ENCODE results near the gene ANKRD42.
"Not testable (repeated sequence)": the region's sequence is repeated elsewhere in the genome, so short reads cannot be mapped to it uniquely, and the experiment has no call there.

The ANKRD42 gene

GRCh38 chr11:83174008-83174407, 19.5 kb upstream of the ANKRD42 start:
- DNase-seq: no peak

DNA sequence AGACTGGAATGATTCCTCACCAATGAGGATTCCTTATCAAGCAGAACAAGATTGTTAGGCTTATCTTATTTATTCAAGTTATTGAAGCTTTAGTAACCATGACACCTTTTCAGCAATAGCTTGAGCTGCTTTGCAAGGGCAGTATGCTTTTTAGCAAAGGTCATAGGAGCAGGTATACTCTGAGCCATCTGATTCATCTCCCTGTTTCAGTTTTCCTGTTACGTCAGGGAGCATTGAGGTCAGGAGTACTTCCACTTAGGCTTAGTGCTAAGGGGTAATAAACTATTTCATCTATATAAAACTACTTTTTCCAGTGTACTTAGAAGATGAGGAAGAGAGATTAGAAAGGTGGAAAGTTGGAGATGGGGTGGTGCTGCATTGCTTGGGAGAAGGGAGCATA, 17.7 kb upstream of the ANKRD42 start:
- no peak for DNase-seq

GRCh38 chr11:83181815-83182214, 11.7 kb upstream of the ANKRD42 start:
- DNase-seq: no peak

- DNase-seq: no peak
These were observed 7.7 kb upstream of the ANKRD42 start for GRCh38 chr11:83185767-83186166.

DNA sequence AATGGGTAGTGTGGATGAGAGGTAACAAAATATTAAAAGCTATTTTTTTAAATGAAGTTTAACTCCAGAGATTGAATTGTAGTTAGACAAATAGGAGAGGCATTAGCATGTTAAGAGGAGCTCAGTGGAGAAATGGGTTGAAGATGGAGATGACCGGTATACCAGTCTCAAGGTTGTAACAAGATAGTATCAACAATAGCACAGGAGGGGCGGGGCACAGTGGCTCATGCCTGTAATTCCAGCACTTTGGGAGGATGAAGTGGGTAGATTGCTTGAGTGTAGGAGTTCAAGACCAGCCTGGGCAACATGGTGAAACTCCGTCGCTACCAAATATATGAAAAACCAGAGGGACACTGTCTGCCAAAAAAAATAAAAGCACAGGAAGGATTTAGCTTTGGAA, 6.0 kb upstream of the ANKRD42 start:
- DNase-seq: no peak

- no peak for DNase-seq
These were observed 2.0 kb upstream of the ANKRD42 start for GRCh38 chr11:83191491-83191890.

DNA sequence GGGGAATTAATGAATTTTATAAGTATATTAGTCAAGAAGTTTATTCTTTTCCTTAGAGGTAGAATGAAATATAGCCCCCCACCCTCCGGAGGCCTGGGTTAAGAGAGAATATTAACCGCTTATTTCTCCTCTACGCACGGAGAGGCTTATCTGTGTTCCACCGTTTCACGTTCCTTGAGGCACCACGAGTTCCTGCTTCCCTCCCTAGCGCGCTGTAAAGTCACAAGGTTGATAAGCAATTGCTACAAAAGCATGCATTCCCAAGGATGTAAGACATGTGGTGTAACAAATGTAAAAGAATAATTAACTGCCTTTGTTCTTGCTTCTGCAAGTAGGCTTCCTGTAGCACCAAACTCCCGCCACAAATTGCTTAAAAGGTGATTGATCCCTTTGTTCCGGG, 1.5 kb upstream of the ANKRD42 start:
- DNase-seq: peak; percentile 62

DNA sequence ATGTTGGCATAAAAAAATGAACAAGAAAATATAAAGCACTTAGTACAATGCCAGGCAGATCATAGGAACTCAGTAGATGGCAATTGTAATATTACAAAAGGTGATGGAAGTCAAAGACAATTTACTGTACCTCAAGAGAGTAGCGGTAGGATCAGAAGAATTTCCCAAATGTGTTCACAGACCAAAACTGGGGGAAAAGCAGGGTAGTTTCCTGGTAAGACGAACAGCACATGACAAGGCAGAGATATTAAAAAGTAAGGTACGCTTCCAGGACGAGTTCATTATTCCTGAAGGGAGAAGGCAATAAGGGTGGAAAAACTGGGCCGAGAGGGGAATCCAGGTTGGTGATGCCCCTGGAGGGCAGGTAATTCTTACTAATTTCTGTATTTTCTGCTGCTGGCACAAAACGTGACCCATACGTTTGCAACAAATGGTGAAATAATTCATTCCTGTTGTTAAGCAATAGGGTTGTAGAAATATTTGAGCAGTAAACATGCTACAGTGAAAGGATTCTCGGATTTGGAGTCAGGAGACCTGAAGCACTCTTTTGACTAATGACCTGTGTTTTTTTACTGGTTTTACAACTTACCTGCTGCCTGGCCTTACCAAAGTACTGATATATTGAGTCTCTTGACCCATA, 786 bp upstream of the ANKRD42 start:
- no peak for DNase-seq

GRCh38 chr11:83194281-83195142, 1.0 kb downstream of the ANKRD42 start:
- DNase-seq: peak; percentile 58

DNA sequence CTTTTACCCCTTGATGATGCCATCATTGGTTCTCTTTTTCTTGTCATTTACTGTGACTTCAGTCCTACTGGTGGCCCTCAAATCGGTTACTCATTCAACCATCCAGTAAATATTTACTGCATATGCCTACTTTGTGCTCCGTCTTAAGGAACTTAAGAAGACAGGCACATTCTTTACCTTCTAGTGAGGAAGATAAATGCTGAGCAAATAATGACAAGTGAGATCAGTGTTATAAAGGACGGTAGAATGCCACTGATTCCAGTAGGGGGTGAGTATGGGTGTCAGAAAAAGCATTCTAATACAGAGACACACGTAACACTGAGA, 1.6 kb downstream of the ANKRD42 start:
- DNase-seq: peak; percentile 23

- no peak for DNase-seq
These were observed 2.1 kb downstream of the ANKRD42 start for GRCh38 chr11:83195649-83196048.

DNA sequence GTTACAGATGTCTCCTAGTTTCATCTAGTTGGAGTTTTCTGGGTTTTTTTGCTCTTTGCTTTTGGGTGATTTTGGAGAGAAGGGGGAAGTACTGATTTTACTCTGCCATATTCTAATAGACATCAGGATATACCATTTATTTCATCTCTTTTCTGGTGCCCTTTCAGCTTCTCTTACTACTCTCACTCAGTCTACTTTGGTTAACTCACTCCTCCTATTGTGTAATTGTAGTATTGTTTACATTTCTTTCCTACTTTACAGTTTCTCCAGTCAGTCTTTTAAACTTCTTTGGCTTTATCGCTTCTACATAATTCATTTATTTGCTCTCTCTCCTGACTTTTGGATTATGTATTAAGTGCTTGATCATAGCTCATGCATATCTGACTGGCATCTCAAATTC, 6.5 kb downstream of the ANKRD42 start:
- DNase-seq: no peak

DNA sequence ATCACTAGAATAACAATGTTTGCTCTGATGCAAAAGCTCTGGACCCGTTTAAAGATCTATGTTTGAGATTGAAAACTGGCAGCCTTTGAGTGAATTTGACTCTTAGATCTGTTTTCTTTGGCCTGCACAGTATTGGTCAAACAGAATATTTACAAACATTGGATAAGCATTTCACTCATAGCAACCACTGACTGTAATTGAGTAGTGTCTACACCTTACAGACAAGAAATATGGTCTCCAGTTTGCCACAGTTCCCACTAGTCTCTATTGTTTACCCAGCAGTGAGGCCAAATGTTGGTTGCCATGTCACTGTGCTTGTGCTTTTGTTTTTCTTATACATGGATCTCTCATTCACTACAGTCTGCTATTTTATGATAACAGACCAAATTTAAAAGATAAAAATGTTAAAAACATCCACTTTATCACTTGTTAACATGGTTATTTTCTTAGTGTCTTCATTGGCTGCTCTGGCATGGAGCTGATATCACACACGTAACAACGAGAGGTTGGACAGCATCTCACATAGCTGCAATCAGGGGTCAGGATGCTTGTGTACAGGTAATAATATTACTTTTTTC, 12.2 kb downstream of the ANKRD42 start:
- DNase-seq: peak; percentile 62

DNA sequence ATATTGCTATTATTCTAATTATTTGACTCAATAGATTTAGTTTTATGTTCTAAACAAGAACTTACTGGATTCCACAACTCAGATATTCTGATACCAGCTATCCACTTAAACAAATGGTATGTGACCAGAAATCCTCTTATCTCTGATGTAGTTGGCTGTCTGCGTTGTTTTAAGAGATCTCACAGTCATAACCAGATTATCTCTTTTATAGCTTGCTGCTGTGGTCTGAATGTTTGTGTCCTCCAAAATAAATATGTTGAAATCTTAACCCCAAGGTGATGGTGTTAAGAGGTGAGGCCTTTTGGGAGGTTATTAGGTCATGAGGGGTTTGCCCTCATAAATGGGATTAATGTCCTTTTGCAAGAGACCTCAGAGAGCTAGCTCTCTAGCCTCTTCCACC, 12.7 kb downstream of the ANKRD42 start:
- no peak for DNase-seq

DNA sequence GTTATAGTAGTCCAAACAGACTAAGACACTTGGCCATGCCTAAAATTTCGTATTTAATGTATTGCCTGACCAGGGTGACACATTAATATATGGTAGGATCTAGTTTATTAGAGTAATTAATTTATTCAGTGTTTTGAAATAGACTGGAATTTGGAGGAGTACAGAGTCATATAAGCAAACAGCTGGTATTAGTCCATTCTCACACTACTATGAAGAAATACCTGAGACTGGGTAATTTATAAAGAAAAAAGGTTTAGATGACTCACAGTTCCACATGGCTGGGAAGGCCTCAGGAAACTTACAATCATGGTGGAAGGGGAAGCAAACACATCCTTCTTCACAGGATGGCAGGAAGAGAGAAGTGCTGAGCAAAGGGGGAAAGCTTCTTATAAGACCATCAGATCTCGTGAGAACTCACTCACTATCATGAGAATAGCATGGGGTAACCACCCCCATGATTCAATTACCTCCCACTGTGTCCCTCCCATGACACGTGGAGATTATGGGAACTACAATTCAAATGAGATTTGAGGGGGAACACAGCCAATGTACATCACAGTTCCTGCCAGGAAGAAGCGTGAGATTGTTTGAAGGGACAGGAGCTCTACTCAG, 13.4 kb downstream of the ANKRD42 start:
- DNase-seq: not testable (repeated sequence)

GRCh38 chr11:83219095-83219494, 25.6 kb downstream of the ANKRD42 start:
- peak; percentile 6 for DNase-seq

GRCh38 chr11:83220260-83220659, 26.7 kb downstream of the ANKRD42 start:
- no peak for DNase-seq

DNA sequence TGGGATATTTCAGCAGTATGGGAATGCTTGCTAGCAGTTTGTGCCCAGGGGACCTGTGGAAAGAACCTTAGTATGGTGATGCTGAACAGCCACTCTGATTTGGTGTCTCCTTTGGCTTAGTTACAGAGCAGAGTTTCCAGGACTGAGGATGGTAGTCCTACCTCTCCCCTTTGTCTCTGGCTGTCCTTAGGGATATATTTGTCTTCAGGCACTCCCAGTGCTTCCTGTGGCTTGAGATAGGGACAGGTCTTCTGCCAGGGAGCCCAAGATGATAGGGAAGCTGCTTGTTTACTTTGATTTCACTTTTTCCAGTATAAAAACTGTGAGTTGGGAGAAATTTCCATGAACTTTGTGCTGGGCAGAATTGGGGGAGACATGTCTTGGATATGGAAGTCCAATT, 28.2 kb downstream of the ANKRD42 start:
- no peak for DNase-seq

DNA sequence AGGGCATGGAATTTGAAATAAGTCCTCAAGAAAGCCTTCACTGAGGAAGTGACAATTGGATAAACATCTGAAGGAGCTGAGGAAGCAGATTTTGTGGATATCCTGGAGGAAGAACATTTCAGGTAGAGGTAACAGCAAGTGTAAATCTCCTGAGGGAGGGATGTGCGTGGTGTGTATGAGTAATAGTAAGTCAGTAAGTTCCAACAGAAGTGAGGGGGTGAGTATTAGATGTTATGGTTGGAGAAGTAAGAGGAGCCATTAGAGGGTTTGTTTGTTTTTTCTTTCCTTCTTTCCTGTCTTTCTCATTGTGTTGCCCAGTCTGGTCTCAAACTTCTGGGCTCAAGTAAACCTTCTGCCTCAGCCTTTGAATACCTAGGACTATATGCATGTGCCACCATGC, 29.0 kb downstream of the ANKRD42 start:
- no peak for DNase-seq

GRCh38 chr11:83223457-83223856, 29.9 kb downstream of the ANKRD42 start:
- no peak for DNase-seq

- DNase-seq: no peak
These were observed 42.3 kb downstream of the ANKRD42 start for GRCh38 chr11:83235825-83236224.

- DNase-seq: no peak
These were observed 44.6 kb downstream of the ANKRD42 start for GRCh38 chr11:83238111-83238510.

- DNase-seq: peak; percentile 67
These were observed 47.9 kb downstream of the ANKRD42 start for GRCh38 chr11:83241291-83241946.
